Left renal pelvis (tissue), 4 donors: Measurements from ENCODE around the gene C1QTNF7. TPM values are rescaled to one million over a fixed set of nuclear protein-coding genes. Genes with fewer than 3 reads are reported as not detected.

Source experiments
- DNase-seq, 4 donors: peaks; one replicate each; pipeline ENCODE4 v3.0.0-alpha.2; 2013; ENCODE audit warnings: low read depth in 4 of 4, low spot score in 3 of 4
- polyA plus RNA-seq, 4 donors: library from polyadenylated mRNA; unstranded; fragments of 120-200 nt; gene quantifications; one replicate each; pipeline ENCODE4 v1.2.1, GENCODE V29; 2013; ENCODE audit not compliant: insufficient read length in 4 of 4

The C1QTNF7 gene
- polyA plus RNA-seq, 4 donors, result 8.0 to 28.0 (median 22.7) TPM

GRCh38 chr4:15451866-15452765 lies 24.3 kb downstream of the C1QTNF7 start:
- DNase-seq, result no peak

DNA sequence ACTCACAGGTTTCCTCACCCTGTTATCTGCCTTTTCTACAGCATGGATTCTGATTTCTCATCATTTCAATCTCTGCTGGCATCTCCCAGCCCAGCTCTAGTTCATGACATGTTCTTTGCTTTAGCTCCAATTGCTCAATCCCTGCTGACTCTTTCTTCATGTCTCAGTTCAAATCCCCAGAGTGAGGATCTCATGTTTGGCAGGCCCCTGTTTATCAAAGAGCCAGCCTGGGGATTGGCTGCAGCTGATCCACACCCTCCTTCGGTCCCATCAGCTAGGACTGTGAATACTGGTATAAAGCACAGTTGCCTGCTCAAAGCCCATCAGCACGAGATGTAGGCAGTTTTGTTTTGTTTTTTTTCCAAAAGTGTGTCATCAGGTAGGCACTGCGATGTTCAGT lies 27.5 kb downstream of the C1QTNF7 start:
- DNase-seq, result no peak

GRCh38 chr4:15457406-15458201 lies 29.8 kb downstream of the C1QTNF7 start:
- DNase-seq, result peak in 1 of 4 donors; percentile 48

DNA sequence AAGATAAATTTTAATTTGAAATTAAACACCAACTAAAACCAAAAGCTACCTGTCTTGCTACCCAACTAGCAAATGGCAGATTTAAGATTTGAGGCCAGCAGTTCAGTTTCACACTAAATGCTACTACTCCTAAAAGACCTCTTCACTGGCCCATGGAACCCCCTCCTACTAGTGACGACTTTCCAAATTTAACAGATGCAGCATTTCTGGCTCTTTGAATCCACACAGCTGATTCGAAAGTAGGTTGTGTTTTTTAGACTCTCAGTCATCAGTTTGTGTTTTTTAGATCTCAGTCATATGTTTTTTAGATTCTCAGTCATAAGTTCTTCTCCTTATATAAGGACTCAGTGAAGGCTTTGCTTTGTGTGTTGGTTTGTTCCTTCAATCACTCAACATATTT lies 30.8 kb downstream of the C1QTNF7 start:
- no peak for DNase-seq

DNA sequence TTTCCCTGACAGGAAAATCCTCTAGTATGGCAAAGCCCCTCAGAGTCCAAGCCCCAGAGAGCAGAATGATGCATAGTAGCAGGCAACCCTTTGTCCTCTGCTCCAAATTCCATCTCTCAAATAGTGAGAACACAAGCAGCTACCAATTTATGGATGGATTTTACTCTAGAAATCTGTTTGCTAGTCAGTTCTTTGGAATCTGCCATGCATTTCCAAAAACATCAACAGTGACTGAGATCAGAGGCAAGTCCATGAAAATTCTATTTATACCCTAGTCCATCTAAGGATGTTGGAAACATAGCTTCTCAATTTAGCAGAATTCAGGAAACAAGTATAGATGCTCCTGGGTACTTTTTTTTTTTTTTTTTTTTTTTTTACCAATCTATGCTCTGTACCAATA lies 31.9 kb downstream of the C1QTNF7 start:
- no peak for DNase-seq

DNA sequence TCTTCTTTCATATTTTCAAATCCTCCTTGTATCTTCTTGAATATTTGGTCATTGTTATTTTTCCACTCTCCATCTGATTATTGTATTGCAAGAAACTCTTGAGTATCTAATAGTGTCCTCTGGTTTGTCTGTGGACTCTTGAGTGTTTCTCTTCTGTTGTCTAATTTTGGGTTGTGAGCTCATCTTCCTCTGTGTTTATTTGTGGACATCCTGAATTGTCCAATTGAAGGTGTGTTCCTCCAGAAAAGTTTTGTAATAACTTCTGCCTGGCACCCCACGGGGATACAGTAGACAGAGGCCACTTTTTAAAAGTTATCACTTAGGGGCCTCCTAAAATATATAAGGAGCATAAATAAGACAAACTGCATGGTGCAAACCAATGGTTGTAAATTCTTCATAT lies 38.8 kb downstream of the C1QTNF7 start:
- DNase-seq, result no peak

DNA sequence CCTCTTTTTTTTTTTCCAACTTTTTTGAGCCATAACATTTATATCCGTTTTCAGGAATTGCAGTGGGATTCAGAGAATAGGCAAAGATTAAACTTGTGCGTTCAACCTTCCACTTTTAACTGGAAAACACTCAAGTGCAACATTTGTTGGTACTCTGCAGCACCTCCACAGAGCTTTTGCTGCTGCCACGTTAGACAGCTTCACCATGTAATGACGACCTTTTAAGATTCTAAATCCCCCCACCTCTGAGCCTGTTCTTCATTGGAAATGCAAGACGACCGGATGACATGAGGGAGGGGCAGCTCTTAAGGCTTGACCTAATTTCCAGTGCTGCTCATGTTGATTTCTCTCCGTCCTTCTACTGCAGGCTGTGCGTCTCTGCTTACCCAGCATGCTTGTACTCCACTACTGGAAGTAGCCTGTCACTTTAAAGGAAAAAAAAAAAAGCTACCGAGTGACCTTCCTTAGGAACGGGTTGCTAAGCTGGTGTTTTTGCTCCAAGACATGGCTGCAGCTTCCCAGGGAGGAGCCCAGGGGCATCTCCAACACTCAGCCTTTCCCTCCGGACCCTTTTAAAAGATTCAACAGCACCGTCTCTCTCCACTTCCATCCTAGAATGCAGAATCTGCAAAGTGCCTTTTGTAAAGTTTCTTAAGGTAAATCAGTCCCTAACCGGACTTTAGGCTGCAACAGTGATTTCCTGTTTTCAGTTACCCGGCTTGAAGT lies 41.7 kb downstream of the C1QTNF7 start, which contains the start of gene CC2D2A:
TSS of gene CC2D2A (plus strand) at position 481 of the 726 bp plus-strand sequence. CDS start 6,051 bp downstream, outside the sequence.
- DNase-seq, result peak in 3 of 4 donors; percentile 47 to 63 (median 53)

DNA sequence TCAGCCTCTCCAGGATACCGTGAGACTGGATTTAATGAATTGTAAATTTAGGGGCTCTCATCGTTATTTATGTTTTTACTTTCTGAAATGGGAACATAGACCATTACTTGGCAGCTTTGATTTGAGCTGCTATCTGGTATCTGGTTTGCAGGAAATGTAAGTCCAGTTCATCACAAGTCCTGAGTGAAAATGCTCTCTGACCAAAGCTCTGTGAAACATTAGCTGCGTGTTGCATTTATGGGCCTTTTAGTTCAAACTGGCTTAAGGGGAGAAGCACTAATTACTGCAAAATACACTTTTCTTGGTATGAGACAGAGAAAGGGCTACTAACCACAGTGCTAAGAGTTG lies 42.3 kb downstream of the C1QTNF7 start:
- no peak for DNase-seq

GRCh38 chr4:15476396-15476795 lies 48.6 kb downstream of the C1QTNF7 start:
- no peak for DNase-seq

DNA sequence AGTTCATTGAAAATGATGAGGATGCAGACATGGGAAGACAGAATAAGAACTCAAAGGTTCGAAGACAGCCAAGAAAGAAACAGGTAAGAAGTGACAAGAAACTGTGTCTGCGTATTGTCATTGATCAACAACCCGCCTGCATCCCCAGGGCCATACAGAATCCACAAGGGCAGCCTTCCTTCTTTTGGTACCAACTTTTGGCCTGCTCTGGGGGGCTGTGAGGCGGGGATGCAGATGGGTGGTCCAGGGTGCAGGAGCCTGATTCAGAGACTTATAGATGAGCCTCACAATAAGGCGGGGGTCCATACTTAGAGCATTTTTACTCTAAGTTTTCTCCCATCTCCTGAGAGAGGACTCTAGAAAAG lies 50.9 kb downstream of the C1QTNF7 start:
- no peak for DNase-seq

GRCh38 chr4:15479089-15479912 lies 51.5 kb downstream of the C1QTNF7 start:
- peak; percentile 81 to 87 (median 82) for DNase-seq

DNA sequence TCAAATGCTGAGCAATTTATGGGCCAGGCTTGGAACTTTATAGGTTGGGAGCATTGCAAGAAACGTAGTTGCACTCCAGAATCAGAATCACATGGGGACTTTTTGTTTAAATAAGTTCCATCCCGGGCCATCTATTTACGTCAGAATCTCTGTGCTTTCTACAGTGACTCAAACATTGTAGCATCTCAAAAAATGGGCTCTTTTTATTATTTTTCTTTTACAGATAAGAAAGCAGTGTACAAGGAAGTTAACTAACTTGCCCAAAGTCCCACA lies 52.0 kb downstream of the C1QTNF7 start:
- DNase-seq, result no peak

- DNase-seq, result no peak
Observed at GRCh38 chr4:15481961-15482745, 54.3 kb downstream of the C1QTNF7 start.

DNA sequence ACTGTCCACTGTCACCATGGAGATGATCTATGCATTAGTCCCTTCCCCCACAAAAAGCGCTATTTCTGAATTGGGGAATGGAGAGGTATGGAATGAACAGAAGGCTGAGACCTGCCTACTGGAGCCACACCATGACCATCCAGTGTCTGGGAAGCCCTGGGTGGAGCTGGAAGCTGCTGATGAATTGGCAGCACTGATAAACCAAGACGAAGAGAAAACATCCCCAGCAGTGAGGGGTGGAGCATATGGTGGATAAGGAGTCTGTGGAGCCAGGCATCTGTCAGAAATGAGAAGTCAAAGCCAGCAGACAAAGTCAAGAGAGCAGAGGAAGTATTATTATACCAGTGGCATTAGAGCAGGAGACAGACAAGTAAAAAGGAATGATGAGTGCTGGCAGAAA lies 55.0 kb downstream of the C1QTNF7 start:
- DNase-seq, result no peak

- no peak for DNase-seq
Observed at GRCh38 chr4:15488136-15488535, 60.3 kb downstream of the C1QTNF7 start.

DNA sequence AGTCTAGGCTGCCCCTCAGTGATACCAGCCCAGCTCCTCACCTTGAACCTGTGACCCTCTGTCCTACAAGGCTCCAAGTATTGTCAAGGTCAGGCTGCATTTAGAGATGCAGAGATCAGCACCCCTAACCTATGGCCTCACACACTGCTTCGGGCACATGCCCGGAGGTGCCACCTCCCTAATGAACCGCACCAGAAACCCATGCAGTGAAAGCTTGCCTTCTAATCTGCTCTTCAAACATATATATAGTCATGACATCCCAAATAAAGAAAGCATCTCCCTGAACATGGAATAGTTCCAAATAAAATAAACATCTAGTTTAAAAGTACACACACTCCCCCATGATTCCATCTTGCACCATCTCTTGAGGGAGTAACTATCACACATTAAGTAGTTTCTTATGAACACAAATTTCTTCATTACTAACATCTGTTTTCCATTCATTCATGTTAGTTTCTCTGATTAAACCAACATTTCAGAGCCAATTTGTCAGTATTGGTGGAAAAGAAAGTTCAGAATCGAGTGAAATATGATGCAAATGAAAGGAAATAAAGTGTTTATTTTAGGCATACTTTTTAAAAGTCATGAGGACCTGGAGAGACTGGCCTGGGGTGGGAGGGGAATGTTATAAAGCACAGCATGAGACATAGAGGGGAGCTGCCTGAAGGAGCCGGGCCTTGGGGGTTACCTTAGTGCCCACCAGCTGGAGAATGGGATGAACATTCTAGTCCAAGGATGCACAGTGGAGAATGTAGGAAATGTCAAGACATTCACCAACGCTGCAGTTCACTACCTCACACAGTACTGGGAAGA lies 61.0 kb downstream of the C1QTNF7 start:
- DNase-seq, result peak in 1 of 4 donors; percentile 12

DNA sequence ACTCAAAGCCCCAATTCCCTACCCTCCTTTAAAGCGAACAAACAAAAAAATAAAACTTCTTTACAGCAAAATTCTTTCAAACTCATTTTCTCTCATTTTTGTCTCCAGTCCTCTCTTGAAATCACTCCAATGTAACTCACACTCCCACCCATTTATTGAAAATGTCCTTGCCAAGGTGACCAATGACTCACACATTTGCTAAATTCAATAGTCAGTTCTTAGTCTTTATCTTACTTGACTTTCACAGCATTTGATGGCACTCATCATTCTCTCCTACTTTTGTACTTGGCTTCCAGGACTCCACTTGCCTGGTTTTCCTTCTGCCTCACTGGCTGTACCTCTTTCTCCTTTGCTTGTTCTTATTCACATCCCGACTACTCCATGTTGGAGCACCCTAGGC lies 61.7 kb downstream of the C1QTNF7 start:
- DNase-seq, result no peak

DNA sequence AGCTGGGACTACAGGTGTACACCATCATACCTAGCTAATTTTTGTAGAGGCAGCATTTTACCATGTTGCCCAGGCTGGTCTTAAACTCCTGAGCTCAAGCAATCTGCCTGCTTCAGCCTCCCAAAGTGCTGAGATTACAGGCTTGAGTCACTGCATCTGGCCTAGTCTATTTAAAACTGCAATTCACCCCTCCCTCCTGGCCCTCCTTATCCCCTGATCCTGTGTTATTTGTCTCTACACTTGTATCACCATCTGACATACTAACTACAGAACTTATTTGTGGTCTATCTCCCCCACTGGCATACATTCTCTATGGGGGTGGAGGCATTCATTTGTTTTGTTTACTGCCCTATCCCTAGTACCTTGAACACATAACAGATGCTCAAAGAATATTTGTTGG lies 65.6 kb downstream of the C1QTNF7 start:
- DNase-seq, result no peak

DNA sequence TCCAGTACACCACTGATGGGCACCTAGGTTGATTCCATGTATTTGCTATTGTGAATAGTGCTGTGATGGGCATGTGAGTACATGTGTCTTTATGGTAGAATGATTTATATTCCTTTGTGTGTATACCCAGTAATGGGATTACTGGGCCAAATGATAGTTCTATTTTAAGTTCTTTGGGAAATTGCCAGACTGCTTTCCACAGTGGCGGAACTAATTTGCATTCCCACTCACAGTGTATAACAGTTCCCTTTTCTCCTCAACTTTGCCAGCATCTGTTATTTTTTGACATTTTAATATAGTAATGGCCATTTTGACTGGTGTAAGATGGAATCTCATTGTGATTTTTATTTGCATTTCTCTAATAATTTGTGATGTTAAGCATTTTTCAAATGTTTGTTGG lies 67.8 kb downstream of the C1QTNF7 start:
- no peak for DNase-seq
